Occipital lobe (tissue), 2 donors: Measurements from ENCODE around the gene KRTAP5-3. TPM values are rescaled to one million over a fixed set of nuclear protein-coding genes. Genes with fewer than 3 reads are reported as not detected.
A peak's percentile ranks its signal among the peaks of the same experiment; 100 is the strongest.

ENCODE experiments used
- DNase-seq: peaks from one replicate; lab custom pipeline; 2025; lab: John Stamatoyannopoulos, UW
- total RNA-seq: library from RNA; depleted of rRNA; stranded (reverse); fragments of >200 nt; gene quantifications from one replicate; pipeline ENCODE4 v1.2.3, GENCODE V29; 2014

KRTAP5-3 gene
- total RNA-seq, 1 donor from 2014 or later = not detected

- no peak for DNase-seq
Observed at GRCh38 chr11:1565173-1565903, 42.9 kb downstream of the KRTAP5-3 start.

GRCh38 chr11:1564535-1565172 is 43.6 kb downstream of the KRTAP5-3 start:
- peak; percentile 67 for DNase-seq

- no peak for DNase-seq
Observed at GRCh38 chr11:1563697-1564534, 44.3 kb downstream of the KRTAP5-3 start.

GRCh38 chr11:1563149-1563638 is 45.1 kb downstream of the KRTAP5-3 start:
- DNase-seq = no peak

DNA sequence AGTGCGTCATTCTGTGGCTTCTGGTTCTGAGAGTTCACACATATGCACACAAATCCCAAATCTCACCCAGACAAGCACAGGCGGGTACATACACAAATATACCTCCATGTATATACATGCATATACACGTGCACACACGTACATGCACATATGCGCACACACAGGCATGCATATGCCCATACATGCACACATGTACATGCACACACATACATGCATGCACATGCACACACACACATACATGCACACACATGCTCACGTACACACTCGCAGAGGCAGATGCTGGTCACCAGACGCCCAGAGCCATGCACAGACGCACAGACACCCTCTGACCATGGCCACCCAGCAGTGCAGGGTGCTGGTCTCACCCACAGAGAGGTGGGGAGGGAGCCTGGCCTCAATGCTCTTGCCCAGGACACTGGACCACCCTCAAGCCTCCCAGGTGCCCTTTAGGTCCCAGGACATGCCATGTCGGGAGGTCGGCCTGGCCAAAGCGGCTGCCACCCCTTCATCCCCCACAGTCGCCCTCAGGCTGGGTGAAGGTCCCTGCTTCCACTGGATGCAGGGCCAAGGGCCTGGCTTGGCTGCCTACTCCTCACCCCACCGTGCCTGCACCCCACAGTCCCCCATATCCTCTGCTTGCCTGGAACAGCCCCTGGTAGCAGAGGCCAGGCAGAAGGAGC is 45.7 kb downstream of the KRTAP5-3 start:
- DNase-seq = no peak

DNA sequence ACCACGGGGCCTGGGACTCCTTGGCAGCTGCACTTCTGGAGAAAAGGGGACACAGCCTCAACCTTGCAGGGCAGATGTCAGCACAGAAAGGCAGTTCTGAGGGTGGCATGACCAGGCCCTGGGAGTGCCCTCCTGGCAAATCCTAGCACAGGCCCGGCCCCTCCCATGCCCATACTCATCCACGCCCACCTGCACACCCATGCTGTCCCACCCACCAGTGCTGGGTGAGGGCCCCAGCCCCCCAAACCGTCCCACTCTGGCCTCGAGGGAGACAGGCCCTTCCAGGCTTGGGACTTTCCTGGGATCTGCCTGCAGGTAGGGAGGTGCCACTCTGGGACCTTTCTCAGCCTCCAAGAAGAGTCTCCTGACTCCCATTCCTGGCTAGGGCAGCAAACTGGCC is 46.3 kb downstream of the KRTAP5-3 start:
- DNase-seq = no peak

- DNase-seq = no peak
Observed at GRCh38 chr11:1561266-1561665, 47.0 kb downstream of the KRTAP5-3 start.

- no peak for DNase-seq
Observed at GRCh38 chr11:1560649-1561251, 47.5 kb downstream of the KRTAP5-3 start.

GRCh38 chr11:1560002-1560648 is 48.1 kb downstream of the KRTAP5-3 start:
- no peak for DNase-seq

DNA sequence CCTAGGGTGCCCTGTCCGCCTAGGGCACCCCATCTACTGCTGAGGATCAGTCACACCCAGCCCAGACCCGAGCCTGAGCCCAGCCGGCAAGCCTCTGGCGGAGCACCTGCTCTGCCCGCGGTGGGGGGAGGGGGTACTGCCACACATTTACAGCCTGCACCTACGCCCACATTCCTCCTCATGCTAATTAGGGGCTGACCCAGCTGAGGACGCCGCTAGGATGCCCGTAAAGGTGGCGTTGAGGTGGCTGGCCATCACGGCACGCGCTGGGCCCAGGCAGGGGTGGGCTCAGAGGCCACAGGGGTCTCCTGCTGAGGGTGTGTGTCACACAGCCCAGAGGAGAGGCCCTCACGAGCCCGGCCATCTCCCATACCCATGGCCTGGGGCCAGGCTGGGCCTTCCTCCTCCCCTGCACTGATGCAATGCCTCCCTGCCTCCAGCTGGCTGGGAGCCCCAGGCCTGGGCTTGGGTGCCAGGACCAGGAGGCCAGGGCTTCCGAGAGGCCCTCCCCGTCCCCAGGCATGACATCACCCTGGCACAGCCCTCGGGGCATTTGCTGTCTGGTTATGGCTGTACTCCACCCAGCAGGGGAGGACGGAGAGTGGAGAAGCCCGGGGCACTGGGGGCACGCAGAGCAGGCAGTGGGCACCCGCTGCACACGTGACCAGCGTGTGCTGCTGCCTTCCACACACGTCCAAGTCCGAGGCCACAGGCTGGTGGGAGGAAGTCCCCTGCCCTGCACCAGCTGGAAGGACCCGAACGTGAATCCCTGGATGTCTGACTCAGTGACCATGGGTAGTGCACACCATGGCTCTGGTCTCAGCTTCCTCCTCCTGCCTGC is 48.9 kb downstream of the KRTAP5-3 start:
- DNase-seq = peak; percentile 89

- DNase-seq = no peak
Observed at GRCh38 chr11:1558775-1559110, 49.5 kb downstream of the KRTAP5-3 start.

GRCh38 chr11:1557904-1558774 is 50.1 kb downstream of the KRTAP5-3 start:
- DNase-seq = no peak

Other genes starting within 250 kb of the KRTAP5-3 start
- gene BRSK2, start 218.5 kb downstream of the KRTAP5-3 start, total RNA-seq = 32.8 TPM
- gene MOB2, start 121.7 kb downstream of the KRTAP5-3 start, total RNA-seq = 13.7 TPM
- gene DUSP8, start 36.2 kb downstream of the KRTAP5-3 start, total RNA-seq = 5.6 TPM
- not detected for gene KRTAP5-1, start 23.2 kb downstream of the KRTAP5-3 start, total RNA-seq
- not detected for gene KRTAP5-2, start 10.2 kb downstream of the KRTAP5-3 start, total RNA-seq
- not detected for gene KRTAP5-4, start 13.7 kb upstream of the KRTAP5-3 start, total RNA-seq
- not detected for gene KRTAP5-5, start 21.3 kb upstream of the KRTAP5-3 start, total RNA-seq
- gene KRTAP5-6, start 88.7 kb upstream of the KRTAP5-3 start, total RNA-seq = not detected
- 0.31 TPM for gene IFITM10, start 142.1 kb upstream of the KRTAP5-3 start, total RNA-seq
- 35.9 TPM for gene CTSD, start 155.5 kb upstream of the KRTAP5-3 start, total RNA-seq
- not detected for gene SYT8, start 226.5 kb upstream of the KRTAP5-3 start, total RNA-seq
- gene TNNI2, start 230.5 kb upstream of the KRTAP5-3 start, total RNA-seq = 0.62 TPM
- gene LSP1, start 244.6 kb upstream of the KRTAP5-3 start, total RNA-seq = 0.47 TPM